ENCODE results near the gene HYOU1.

DNA sequence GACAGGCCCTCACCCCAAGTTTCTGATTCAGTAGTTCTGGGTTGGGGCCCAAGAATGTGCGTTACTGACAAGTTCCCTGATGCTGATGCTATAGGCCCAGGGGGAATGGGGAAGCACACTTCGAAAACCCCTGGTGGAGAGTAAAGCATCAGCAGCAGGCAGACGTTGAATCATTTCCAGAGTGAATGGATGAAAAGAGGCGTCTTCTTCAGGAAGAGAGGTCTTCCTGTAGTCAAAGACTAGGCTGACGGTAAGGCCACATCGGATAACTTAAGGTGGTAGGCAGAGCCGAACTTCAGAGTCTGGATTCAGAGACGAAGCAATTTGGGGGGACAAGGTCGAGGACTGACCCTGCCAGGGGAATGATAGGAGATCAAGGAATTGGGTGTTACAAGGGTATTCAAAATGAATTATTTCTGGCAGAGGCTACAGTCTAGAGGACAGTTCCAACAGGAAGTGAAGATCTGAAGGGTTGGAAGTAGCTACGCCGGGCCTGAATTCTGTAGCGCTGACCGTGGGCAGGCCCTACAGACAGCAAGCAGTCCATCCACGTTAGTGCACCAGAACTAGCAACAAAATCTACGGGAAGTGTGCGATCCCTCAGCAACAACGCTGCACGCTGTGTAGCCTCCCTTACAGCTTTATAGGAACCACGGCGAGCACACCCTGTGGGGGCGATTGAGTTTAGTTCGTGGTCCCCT lies 59.9 kb downstream of the HYOU1 start:
- TF ChIP-seq, protein P1, sequence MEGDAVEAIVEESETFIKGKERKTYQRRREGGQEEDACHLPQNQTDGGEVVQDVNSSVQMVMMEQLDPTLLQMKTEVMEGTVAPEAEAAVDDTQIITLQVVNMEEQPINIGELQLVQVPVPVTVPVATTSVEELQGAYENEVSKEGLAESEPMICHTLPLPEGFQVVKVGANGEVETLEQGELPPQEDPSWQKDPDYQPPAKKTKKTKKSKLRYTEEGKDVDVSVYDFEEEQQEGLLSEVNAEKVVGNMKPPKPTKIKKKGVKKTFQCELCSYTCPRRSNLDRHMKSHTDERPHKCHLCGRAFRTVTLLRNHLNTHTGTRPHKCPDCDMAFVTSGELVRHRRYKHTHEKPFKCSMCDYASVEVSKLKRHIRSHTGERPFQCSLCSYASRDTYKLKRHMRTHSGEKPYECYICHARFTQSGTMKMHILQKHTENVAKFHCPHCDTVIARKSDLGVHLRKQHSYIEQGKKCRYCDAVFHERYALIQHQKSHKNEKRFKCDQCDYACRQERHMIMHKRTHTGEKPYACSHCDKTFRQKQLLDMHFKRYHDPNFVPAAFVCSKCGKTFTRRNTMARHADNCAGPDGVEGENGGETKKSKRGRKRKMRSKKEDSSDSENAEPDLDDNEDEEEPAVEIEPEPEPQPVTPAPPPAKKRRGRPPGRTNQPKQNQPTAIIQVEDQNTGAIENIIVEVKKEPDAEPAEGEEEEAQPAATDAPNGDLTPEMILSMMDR (IDR thresholded peaks at IDR 0.05) = peak; percentile 47
- TF ChIP-seq EP300 (IDR thresholded peaks at IDR 0.05; ENCODE audit: borderline replicate concordance in 1 of 2, low read depth in 1 of 2, low read length in 1 of 2) (no peak), MXI1 (IDR thresholded peaks at IDR 0.05; ENCODE audit: low read depth, low read length) (no peak), EZH2phosphoT487 (IDR thresholded peaks at IDR 0.05; ENCODE audit: borderline replicate concordance, low read depth) (no peak), YY1 (IDR thresholded peaks at IDR 0.05; ENCODE audit: low read depth) (no peak), RFX5 (IDR thresholded peaks at IDR 0.05; ENCODE audit: low read length) (no peak), POLR2AphosphoS5 (IDR thresholded peaks at IDR 0.05; ENCODE audit: low read depth, low read length) (no peak), RAD21 (IDR thresholded peaks at IDR 0.05; ENCODE audit: low read length) (no peak), SMC3 (IDR thresholded peaks at IDR 0.05; ENCODE audit: low read depth, low read length) (no peak), JUND (IDR thresholded peaks at IDR 0.05) (no peak)
- TF ChIP-seq, protein P2, sequence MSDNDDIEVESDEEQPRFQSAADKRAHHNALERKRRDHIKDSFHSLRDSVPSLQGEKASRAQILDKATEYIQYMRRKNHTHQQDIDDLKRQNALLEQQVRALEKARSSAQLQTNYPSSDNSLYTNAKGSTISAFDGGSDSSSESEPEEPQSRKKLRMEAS (IDR thresholded peaks at IDR 0.05; ENCODE audit: low read depth) = no peak
- TF ChIP-seq, protein P3, sequence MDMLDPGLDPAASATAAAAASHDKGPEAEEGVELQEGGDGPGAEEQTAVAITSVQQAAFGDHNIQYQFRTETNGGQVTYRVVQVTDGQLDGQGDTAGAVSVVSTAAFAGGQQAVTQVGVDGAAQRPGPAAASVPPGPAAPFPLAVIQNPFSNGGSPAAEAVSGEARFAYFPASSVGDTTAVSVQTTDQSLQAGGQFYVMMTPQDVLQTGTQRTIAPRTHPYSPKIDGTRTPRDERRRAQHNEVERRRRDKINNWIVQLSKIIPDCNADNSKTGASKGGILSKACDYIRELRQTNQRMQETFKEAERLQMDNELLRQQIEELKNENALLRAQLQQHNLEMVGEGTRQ (IDR thresholded peaks at IDR 0.05; ENCODE audit: borderline replicate concordance, low read depth, low read length) = no peak
- TF ChIP-seq, protein P4, sequence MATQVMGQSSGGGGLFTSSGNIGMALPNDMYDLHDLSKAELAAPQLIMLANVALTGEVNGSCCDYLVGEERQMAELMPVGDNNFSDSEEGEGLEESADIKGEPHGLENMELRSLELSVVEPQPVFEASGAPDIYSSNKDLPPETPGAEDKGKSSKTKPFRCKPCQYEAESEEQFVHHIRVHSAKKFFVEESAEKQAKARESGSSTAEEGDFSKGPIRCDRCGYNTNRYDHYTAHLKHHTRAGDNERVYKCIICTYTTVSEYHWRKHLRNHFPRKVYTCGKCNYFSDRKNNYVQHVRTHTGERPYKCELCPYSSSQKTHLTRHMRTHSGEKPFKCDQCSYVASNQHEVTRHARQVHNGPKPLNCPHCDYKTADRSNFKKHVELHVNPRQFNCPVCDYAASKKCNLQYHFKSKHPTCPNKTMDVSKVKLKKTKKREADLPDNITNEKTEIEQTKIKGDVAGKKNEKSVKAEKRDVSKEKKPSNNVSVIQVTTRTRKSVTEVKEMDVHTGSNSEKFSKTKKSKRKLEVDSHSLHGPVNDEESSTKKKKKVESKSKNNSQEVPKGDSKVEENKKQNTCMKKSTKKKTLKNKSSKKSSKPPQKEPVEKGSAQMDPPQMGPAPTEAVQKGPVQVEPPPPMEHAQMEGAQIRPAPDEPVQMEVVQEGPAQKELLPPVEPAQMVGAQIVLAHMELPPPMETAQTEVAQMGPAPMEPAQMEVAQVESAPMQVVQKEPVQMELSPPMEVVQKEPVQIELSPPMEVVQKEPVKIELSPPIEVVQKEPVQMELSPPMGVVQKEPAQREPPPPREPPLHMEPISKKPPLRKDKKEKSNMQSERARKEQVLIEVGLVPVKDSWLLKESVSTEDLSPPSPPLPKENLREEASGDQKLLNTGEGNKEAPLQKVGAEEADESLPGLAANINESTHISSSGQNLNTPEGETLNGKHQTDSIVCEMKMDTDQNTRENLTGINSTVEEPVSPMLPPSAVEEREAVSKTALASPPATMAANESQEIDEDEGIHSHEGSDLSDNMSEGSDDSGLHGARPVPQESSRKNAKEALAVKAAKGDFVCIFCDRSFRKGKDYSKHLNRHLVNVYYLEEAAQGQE (IDR thresholded peaks at IDR 0.05; ENCODE audit: low read depth, low read length) = no peak
